HEK293T (cell line): Measurements from ENCODE around the gene NCOA7.

ENCODE experiments used
- CTCF ChIA-PET: fragments of 350-600 bp; formaldehyde crosslinking; extraction: SDS; loops from one replicate; lab custom pipeline; 2021; ENCODE audit warnings: antibody characterized with exemption, inconsistent platforms; lab: Yijun Ruan, JAX
- POLR2A ChIA-PET: fragments of 350-600 bp; formaldehyde crosslinking; extraction: SDS; loops from one replicate; lab custom pipeline; 2020; ENCODE audit warnings: antibody characterized with exemption, inconsistent platforms; lab: Yijun Ruan, JAX
- DNase-seq: peaks from one replicate; pipeline ENCODE4 v3.0.0; 2012; ENCODE audit warnings: mixed read lengths; ENCODE audit errors: extremely low spot score
- ARNT ChIP-seq: fragments of 450-650 bp; IDR thresholded peaks from 2 replicates; pipeline ENCODE4 v1.6.1; 2017; ENCODE audit warnings: mild to moderate bottlenecking
- BHLHE40 ChIP-seq: fragments of 450-650 bp; IDR thresholded peaks from 2 replicates; pipeline ENCODE4 v1.6.1; 2016; ENCODE audit warnings: mild to moderate bottlenecking, moderate library complexity, borderline replicate concordance
- CTBP1 ChIP-seq: fragments of 450-650 bp; IDR thresholded peaks from 2 replicates; pipeline ENCODE4 v1.6.1; 2016; ENCODE audit warnings: borderline replicate concordance
- ELF4 ChIP-seq: fragments of 450-650 bp; IDR thresholded peaks from 2 replicates; pipeline ENCODE4 v1.6.1; 2017; ENCODE audit warnings: antibody characterized with exemption
- FOXA1 ChIP-seq: fragments of 450-650 bp; IDR thresholded peaks from 2 replicates; pipeline ENCODE4 v1.6.1; 2016; ENCODE audit warnings: mild to moderate bottlenecking
- FOXK2 ChIP-seq: fragments of 450-650 bp; IDR thresholded peaks from 2 replicates; pipeline ENCODE4 v1.6.1; 2016; ENCODE audit warnings: mild to moderate bottlenecking
- FOXM1 ChIP-seq: fragments of 450-650 bp; IDR thresholded peaks from 2 replicates; pipeline ENCODE4 v1.6.1; 2017; ENCODE audit warnings: mild to moderate bottlenecking, borderline replicate concordance
- HDGF ChIP-seq: fragments of 450-650 bp; IDR thresholded peaks from 2 replicates; pipeline ENCODE4 v1.6.1; 2017; ENCODE audit warnings: antibody characterized with exemption, borderline replicate concordance
- L3MBTL2 ChIP-seq: fragments of 450-650 bp; conservative IDR thresholded peaks from 2 replicates; pipeline ENCODE4 v1.6.1; 2016; ENCODE audit warnings: mild to moderate bottlenecking
- LEF1 ChIP-seq: fragments of 450-650 bp; IDR thresholded peaks from 2 replicates; pipeline ENCODE4 v1.6.1; 2017; ENCODE audit warnings: mild to moderate bottlenecking, borderline replicate concordance
- NFRKB ChIP-seq: fragments of 450-650 bp; IDR thresholded peaks from 2 replicates; pipeline ENCODE4 v1.6.1; 2016; ENCODE audit warnings: mild to moderate bottlenecking, moderate library complexity
- SP1 ChIP-seq: fragments of 450-650 bp; IDR thresholded peaks from 2 replicates; pipeline ENCODE4 v1.6.1; 2017
- SUZ12 ChIP-seq: fragments of 450-650 bp; IDR thresholded peaks from 2 replicates; pipeline ENCODE4 v1.6.1; 2016; ENCODE audit warnings: mild to moderate bottlenecking
- TARDBP ChIP-seq: fragments of 450-650 bp; IDR thresholded peaks from 2 replicates; pipeline ENCODE4 v1.6.1; 2016
- ZNF384 ChIP-seq: fragments of 450-650 bp; IDR thresholded peaks from 2 replicates; pipeline ENCODE4 v1.6.1; 2016
- TF ChIP-seq, protein P1 (sequence below): fragments of 450-650 bp; IDR thresholded peaks from 2 replicates; pipeline ENCODE4 v1.6.1; 2016

The NCOA7 gene

DNA sequence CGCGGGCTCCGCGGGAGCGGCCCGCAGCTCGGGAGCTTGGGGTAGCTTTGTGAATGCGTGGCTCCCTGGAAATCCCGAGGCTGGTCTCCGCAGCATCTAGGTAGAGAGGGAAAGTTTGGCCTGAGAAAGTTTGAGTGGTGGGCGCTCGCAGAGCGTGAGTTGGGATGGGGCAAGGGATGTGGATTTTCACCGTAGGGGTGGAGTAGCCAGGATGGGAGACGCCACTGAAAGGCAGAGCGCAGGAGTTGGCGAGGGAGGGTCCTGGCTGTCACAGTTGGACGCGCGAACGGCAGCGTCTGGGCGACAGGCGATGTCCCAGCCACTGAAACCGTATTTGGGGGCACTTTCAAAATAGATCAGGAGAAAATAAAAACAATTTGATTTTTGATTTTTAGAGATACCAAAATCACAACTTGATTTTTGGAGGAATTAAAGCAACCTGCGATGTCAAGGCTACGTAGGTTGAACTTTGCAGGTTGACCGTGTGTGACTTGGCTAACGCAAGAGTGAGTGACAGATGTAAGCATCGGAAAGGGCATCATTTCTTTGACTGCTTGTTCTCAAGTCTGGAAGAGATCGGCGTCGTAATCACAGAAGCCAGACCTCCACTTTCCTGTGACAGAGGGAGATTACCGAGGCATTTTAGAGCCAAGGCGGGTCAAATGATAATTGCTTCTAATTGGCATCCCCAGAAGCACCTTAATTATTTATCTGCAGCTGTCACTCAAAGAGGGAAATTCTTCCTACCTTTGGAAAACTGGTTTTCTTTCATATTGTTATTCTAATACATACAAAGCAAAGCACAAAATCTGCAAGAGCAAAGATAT is 40.7 kb upstream of the NCOA7 start:
- peak; percentile 39 for DNase-seq
- CTCF ChIA-PET = no interaction called here
- POLR2A ChIA-PET = no interaction called here
- TF ChIP-seq ELF4 (no peak), BHLHE40 (no peak), FOXM1 (no peak)
- TF ChIP-seq, protein P1, sequence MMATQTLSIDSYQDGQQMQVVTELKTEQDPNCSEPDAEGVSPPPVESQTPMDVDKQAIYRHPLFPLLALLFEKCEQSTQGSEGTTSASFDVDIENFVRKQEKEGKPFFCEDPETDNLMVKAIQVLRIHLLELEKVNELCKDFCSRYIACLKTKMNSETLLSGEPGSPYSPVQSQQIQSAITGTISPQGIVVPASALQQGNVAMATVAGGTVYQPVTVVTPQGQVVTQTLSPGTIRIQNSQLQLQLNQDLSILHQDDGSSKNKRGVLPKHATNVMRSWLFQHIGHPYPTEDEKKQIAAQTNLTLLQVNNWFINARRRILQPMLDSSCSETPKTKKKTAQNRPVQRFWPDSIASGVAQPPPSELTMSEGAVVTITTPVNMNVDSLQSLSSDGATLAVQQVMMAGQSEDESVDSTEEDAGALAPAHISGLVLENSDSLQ = peak; percentile 89

DNA sequence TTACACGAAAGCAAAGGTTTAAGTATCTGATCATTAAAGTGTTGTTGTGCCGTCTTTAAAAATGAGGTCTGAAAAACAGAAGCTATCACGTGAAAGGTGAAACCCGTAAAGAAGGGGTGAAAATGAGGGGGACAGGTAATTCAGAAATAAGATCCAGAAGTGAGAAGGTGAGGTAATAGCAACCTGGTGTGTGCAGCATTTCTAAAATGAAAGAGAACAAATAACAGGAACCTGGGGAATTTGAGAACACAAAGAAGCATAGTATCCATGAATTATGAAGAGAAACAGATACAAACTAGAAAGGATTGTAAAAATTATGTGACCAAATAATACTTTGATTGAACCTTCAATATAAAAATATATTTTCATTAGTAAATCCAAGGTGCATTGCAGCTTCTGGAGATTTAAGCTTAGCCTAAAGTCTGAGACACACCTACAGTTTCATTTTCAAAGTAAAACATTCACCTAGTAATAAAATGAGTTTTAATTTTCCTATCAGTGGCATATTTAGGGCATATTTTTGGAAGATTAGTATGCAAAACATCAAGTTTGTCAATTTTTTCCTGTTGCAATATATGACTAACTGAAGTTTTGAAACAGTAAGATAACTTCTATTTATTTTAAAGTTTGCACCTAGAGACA is 39.9 kb upstream of the NCOA7 start:
- POLR2A ChIA-PET = interaction anchor here (1.0 kb wide), 2 partner anchors 9 to 205 kb away, joined by 3 read pairs; no protein-coding TSS in a partner anchor

DNA sequence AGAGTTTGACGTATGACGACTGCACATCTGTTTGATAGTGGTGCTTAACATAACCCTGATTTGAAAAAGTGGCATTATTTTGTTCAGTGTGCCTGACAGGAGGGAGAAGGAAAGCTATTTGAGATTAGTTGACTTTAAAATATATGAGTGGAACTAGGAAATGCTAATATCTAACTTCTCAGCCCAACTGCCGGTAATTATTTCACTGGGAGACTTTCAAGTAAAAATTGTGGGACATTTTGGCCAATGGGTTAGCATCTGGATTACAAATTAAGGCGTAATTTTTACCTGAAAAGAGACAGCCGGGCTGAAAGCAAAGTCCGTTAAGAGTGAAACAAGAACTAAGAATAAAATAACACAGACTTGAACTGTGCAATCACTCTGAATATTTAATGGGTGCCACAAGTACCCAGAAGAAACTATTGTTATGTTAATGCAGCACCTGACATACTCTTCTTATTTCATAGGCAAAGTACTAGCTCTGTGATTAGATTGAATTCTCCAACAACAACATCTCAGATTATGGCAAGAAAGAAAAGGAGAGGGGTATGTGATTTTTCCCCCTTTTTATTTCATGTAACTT is 39.3 kb upstream of the NCOA7 start:
- TF ChIP-seq FOXM1 (no peak), FOXK2 (no peak), CTBP1 (no peak), LEF1 (no peak), SUZ12 (no peak)
- no peak for DNase-seq
- ChIA-PET POLR2A (interaction anchor here (1.0 kb wide), 2 partner anchors 9 to 205 kb away, joined by 3 read pairs; no protein-coding TSS in a partner anchor), CTCF (interaction anchor here (1.0 to 1.4 kb wide), 2 partner anchors 438 to 441 kb away, joined by 5 to 6 read pairs; no protein-coding TSS in a partner anchor)

More for the DNA sequence above, 39.9 kb upstream of the NCOA7 start:
- DNase-seq = no peak
- TF ChIP-seq ELF4 = no peak
- CTCF ChIA-PET = interaction anchor here (1.0 kb wide), 1 partner anchor 437 kb away, joined by 6 read pairs; no protein-coding TSS in a partner anchor

GRCh38 chr6:125752773-125753172 is 38.0 kb upstream of the NCOA7 start:
- no peak for DNase-seq
- POLR2A ChIA-PET = no interaction called here
- CTCF ChIA-PET = interaction anchor here (0.7 to 2.0 kb wide), 8 partner anchors 7 to 442 kb away, joined by 3 to 11 read pairs (median 4); no protein-coding TSS in a partner anchor
- no peak for TF ChIP-seq NFRKB
- TF ChIP-seq, protein P1 = no peak
- no peak for TF ChIP-seq ELF4
- no peak for TF ChIP-seq LEF1
- no peak for TF ChIP-seq CTBP1
- no peak for TF ChIP-seq FOXK2
- no peak for TF ChIP-seq TARDBP
- no peak for TF ChIP-seq L3MBTL2
- TF ChIP-seq ZNF384 = no peak
- no peak for TF ChIP-seq BHLHE40

DNA sequence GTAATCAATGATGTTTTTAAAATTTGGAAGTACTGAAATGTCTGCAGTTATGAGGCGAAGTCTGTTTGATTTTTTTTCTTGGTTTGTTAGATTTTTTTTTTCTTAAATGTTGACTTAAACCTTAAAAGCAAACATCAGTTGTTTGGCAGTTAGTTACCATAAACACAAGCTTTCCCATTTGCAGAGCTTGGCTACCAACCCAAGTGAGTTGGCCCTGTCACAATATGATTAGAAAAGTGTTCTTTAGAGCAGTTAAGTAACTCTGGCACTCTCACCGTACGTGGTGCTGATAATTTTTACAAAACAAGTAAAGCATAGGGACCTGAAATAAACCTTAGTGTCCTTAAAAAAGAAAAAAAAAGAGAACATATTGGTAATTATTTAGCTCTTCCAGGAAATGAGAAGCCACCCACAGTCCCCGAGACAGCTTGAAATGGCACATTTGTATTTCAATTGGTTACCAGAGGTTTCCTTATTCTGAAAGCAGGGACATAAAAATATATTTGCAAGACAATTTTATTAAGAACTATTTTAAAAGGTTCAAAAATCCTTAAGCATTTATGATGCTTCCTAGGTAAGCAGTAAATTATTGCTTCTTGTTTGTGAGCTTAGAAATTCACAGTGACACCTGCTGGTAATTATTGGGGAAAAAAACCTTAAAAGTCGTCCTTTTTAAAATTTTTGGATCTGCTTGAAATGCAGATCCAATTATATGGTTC is 37.4 kb upstream of the NCOA7 start:
- POLR2A ChIA-PET = no interaction called here
- CTCF ChIA-PET = interaction anchor here (0.6 to 2.0 kb wide), 16 partner anchors 8 to 1275 kb away, joined by 3 to 11 read pairs (median 4); partner anchors contain the start of gene HDDC2
- TF ChIP-seq CTBP1 (no peak), SP1 (no peak), BHLHE40 (no peak), ARNT (no peak), NFRKB (no peak)
- TF ChIP-seq, protein P1 = no peak
- DNase-seq = no peak

- CTCF ChIA-PET = interaction anchor here (0.6 to 2.0 kb wide), 15 partner anchors 9 to 1274 kb away, joined by 3 to 11 read pairs (median 3); partner anchors contain the start of gene HDDC2
- no peak for DNase-seq
- POLR2A ChIA-PET = no interaction called here
- TF ChIP-seq BHLHE40 (no peak), CTBP1 (no peak), ARNT (no peak), L3MBTL2 (no peak), ZNF384 (no peak), SP1 (no peak), FOXK2 (no peak), FOXA1 (no peak), TARDBP (no peak), LEF1 (no peak), FOXM1 (no peak), SUZ12 (no peak), ELF4 (no peak), HDGF (no peak)
These were observed 36.9 kb upstream of the NCOA7 start for GRCh38 chr6:125753937-125754259.
